ENCODE measurements around the gene STAC2. TPM values are rescaled to one million over a fixed set of nuclear protein-coding genes. Genes with fewer than 3 reads are reported as not detected.
A peak's percentile ranks its signal among the peaks of the same experiment; 100 is the strongest.

The STAC2 gene
- total and polyA plus RNA-seq, 9 of the 15 experiments (the other 6 are each of a cell fraction or from before 2014, with no cell fraction given) = not detected

DNA sequence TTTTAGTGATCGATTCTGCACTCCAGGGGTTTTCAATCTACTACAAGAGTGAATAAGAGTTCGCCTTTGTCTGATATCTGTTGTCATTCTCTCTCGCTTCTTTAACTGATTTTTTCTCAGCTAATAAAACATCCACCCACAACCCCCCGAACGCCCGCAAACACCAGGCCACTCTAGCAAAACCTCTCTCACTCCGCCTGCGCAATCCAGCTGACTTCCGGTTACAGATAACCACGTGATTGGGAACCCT is 26.0 kb downstream of the STAC2 start (continued):
- TF ChIP-seq, protein P1, sequence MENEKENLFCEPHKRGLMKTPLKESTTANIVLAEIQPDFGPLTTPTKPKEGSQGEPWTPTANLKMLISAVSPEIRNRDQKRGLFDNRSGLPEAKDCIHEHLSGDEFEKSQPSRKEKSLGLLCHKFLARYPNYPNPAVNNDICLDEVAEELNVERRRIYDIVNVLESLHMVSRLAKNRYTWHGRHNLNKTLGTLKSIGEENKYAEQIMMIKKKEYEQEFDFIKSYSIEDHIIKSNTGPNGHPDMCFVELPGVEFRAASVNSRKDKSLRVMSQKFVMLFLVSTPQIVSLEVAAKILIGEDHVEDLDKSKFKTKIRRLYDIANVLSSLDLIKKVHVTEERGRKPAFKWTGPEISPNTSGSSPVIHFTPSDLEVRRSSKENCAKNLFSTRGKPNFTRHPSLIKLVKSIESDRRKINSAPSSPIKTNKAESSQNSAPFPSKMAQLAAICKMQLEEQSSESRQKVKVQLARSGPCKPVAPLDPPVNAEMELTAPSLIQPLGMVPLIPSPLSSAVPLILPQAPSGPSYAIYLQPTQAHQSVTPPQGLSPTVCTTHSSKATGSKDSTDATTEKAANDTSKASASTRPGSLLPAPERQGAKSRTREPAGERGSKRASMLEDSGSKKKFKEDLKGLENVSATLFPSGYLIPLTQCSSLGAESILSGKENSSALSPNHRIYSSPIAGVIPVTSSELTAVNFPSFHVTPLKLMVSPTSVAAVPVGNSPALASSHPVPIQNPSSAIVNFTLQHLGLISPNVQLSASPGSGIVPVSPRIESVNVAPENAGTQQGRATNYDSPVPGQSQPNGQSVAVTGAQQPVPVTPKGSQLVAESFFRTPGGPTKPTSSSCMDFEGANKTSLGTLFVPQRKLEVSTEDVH (IDR thresholded peaks at IDR 0.05; ENCODE audit: low read depth, partially characterized antibody) = no peak
- TF ChIP-seq PHF20 (IDR thresholded peaks at IDR 0.05; ENCODE audit: partially characterized antibody) = peak; percentile 6
- TF ChIP-seq GABPA (tag; conservative IDR thresholded peaks at IDR 0.05; ENCODE audit: low read depth) = peak; percentile 93
- TF ChIP-seq FOSL1 (tag; conservative IDR thresholded peaks at IDR 0.05) = peak; percentile 31
- no peak for TF ChIP-seq CEBPG (CRISPR knock-in tag; IDR thresholded peaks at IDR 0.05)
- TF ChIP-seq CEBPG (tag; conservative IDR thresholded peaks at IDR 0.05 in 1 of 2, IDR thresholded peaks at IDR 0.05 in 1 of 2) = peak in 1 of 2 experiments; percentile 34; a peak in 1 of 4 replicates
- peak; percentile 96 for TF ChIP-seq NRF1 (conservative IDR thresholded peaks at IDR 0.05 in 1 of 2, IDR thresholded peaks at IDR 0.05 in 1 of 2)
- TF ChIP-seq, protein P2, sequence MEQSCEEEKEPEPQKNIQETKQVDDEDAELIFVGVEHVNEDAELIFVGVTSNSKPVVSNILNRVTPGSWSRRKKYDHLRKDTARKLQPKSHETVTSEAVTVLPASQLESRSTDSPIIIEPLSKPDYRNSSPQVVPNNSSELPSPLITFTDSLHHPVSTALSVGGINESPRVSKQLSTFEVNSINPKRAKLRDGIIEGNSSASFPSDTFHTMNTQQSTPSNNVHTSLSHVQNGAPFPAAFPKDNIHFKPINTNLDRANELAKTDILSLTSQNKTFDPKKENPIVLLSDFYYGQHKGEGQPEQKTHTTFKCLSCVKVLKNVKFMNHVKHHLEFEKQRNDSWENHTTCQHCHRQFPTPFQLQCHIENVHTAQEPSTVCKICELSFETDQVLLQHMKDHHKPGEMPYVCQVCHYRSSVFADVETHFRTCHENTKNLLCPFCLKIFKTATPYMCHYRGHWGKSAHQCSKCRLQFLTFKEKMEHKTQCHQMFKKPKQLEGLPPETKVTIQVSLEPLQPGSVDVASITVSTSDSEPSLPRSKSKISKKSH (CRISPR knock-in tag; IDR thresholded peaks at IDR 0.05) = no peak
- TF ChIP-seq, protein P3, sequence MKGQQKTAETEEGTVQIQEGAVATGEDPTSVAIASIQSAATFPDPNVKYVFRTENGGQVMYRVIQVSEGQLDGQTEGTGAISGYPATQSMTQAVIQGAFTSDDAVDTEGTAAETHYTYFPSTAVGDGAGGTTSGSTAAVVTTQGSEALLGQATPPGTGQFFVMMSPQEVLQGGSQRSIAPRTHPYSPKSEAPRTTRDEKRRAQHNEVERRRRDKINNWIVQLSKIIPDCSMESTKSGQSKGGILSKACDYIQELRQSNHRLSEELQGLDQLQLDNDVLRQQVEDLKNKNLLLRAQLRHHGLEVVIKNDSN (CRISPR knock-in tag; IDR thresholded peaks at IDR 0.05) = peak; percentile 92
- TF ChIP-seq, protein P4, sequence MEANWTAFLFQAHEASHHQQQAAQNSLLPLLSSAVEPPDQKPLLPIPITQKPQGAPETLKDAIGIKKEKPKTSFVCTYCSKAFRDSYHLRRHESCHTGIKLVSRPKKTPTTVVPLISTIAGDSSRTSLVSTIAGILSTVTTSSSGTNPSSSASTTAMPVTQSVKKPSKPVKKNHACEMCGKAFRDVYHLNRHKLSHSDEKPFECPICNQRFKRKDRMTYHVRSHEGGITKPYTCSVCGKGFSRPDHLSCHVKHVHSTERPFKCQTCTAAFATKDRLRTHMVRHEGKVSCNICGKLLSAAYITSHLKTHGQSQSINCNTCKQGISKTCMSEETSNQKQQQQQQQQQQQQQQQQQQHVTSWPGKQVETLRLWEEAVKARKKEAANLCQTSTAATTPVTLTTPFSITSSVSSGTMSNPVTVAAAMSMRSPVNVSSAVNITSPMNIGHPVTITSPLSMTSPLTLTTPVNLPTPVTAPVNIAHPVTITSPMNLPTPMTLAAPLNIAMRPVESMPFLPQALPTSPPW (CRISPR knock-in tag; IDR thresholded peaks at IDR 0.05) = peak; percentile 52
- TF ChIP-seq PML (IDR thresholded peaks at IDR 0.05; ENCODE audit: low read length) = 0 out of 2 replicates have a peak, but pooled peaks have one; percentile 10
- TF ChIP-seq, protein P5, sequence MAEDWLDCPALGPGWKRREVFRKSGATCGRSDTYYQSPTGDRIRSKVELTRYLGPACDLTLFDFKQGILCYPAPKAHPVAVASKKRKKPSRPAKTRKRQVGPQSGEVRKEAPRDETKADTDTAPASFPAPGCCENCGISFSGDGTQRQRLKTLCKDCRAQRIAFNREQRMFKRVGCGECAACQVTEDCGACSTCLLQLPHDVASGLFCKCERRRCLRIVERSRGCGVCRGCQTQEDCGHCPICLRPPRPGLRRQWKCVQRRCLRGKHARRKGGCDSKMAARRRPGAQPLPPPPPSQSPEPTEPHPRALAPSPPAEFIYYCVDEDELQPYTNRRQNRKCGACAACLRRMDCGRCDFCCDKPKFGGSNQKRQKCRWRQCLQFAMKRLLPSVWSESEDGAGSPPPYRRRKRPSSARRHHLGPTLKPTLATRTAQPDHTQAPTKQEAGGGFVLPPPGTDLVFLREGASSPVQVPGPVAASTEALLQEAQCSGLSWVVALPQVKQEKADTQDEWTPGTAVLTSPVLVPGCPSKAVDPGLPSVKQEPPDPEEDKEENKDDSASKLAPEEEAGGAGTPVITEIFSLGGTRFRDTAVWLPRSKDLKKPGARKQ (CRISPR knock-in tag; IDR thresholded peaks at IDR 0.05) = no peak
- TF ChIP-seq, protein P6, sequence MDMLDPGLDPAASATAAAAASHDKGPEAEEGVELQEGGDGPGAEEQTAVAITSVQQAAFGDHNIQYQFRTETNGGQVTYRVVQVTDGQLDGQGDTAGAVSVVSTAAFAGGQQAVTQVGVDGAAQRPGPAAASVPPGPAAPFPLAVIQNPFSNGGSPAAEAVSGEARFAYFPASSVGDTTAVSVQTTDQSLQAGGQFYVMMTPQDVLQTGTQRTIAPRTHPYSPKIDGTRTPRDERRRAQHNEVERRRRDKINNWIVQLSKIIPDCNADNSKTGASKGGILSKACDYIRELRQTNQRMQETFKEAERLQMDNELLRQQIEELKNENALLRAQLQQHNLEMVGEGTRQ (CRISPR knock-in tag; IDR thresholded peaks at IDR 0.05) = peak; percentile 94
- TF ChIP-seq POLR2AphosphoS5 (IDR thresholded peaks at IDR 0.05; ENCODE audit: control insufficient read depth, insufficient read depth, low read depth, low read length) = 0 out of 2 replicates have a peak, but pooled peaks have one; percentile 14
- no peak for TF ChIP-seq DMBX1 (CRISPR knock-in tag; IDR thresholded peaks at IDR 0.05; ENCODE audit: borderline replicate concordance)
- TF ChIP-seq ELF1 (tag; IDR thresholded peaks at IDR 0.05) = peak; percentile 96
- TF ChIP-seq SIN3A (IDR thresholded peaks at IDR 0.05; ENCODE audit: borderline replicate concordance in 2 of 2, control insufficient read depth in 1 of 2, low read depth in 2 of 2, low read length in 2 of 2) = peak in 1 of 2 experiments; percentile 60; a peak in 1 of 4 replicates
- TF ChIP-seq ASH1L (IDR thresholded peaks at IDR 0.05; ENCODE audit: borderline replicate concordance, low read depth, partially characterized antibody) = no peak
- TF ChIP-seq SUPT5H (IDR thresholded peaks at IDR 0.05) = 0 out of 2 replicates have a peak, but pooled peaks have one; percentile 55

All from K562 (cell line).